Gastrocnemius medialis (tissue), 4 donors: ENCODE data around the gene RAI1.

Experiments used
- CTCF ChIP-seq, 5 experiments: fragments of 450-650 bp in 3 of 5; fragments of 200-600 bp in 2 of 5; sonication (generic) in 2 of 5; IDR thresholded peaks in 4 of 5; conservative IDR thresholded peaks in 1 of 5; 1 replicate in 4 of 5; 2 replicates in 1 of 5; pipeline ENCODE4 v1.5.1; 2016 to 2019; ENCODE audit warnings: antibody characterized with exemption in 5 of 5, mild to moderate bottlenecking in 3 of 5, moderate library complexity in 3 of 5
- POLR2A ChIP-seq, 2 donors: fragments of 450-650 bp; IDR thresholded peaks; one replicate each; pipeline ENCODE4 v1.6.1; 2017; ENCODE audit warnings: antibody characterized with exemption in 2 of 2, mild to moderate bottlenecking in 2 of 2, moderate library complexity in 2 of 2

GRCh38 chr17:17793378-17794214 lies 112.3 kb downstream of the RAI1 start:
- TF ChIP-seq CTCF (IDR thresholded peaks at IDR 0.05 in 4 of 5, conservative IDR thresholded peaks at IDR 0.05 in 1 of 5) (no peak), POLR2A (IDR thresholded peaks at IDR 0.05) (no peak)
